Measurements from ENCODE around the gene WEE1. TPM values are rescaled to one million over a fixed set of nuclear protein-coding genes. Genes with fewer than 3 reads are reported as not detected.
A peak's percentile ranks its signal among the peaks of the same experiment; 100 is the strongest.
"Not testable (repeated sequence)": the region's sequence is repeated elsewhere in the genome, so short reads cannot be mapped to it uniquely, and the experiment has no call there.

The WEE1 gene
- total and polyA plus RNA-seq, 10 of the 15 experiments (the other 5 are each of a cell fraction or from before 2014, with no cell fraction given) = 13.8 to 69.5 (median 45.4) TPM

DNA sequence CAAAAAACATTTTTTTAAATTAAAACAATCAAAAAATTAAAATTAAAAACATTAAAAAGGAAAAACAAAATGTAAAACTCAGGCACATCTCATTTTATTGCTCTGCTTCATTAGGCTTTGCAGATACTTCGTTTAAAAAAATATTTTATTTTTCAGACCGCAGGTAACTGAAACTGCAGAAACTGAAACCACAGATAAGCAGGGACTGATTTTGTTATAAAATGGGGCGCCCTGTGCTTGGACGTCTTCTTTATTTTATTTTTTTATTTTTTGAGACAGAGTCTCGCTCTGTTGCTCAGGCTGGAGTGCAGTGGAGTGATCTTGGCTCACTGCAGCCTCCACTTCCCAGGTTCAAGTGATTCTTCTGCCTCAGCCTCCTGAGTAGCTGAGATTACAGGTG lies 24.3 kb upstream of the WEE1 start:
- H3K9ac ChIP-seq (ENCODE audit: control insufficient read depth, insufficient read depth, low read length); FAIRE-seq; H3K79me2 ChIP-seq (ENCODE audit: control insufficient read depth, insufficient read depth, low read length); H3K36me3 ChIP-seq (ENCODE audit: control insufficient read depth in 2 of 2, insufficient read depth in 2 of 2, low read length in 1 of 2); H3K4me1 ChIP-seq (ENCODE audit: control insufficient read depth, insufficient read depth, low read length); H3K27ac ChIP-seq (ENCODE audit: control insufficient read depth, insufficient read depth); H3K4me2 ChIP-seq (ENCODE audit: control insufficient read depth, insufficient read depth); ATAC-seq; H3K9me3 ChIP-seq (replicated peaks; ENCODE audit: control insufficient read depth, insufficient read depth, low read length); H3K27me3 ChIP-seq (replicated peaks in 1 of 2; ENCODE audit: control insufficient read depth in 2 of 2, insufficient read depth in 2 of 2, low read length in 1 of 2); RAD21 ChIA-PET (ENCODE audit: unreplicated experiment); in situ Hi-C loops (cut with MboI); H3K4me3 ChIP-seq; H4K20me1 ChIP-seq (ENCODE audit: control insufficient read depth, insufficient read depth); intact Hi-C loops (cut with micrococcal nuclease; ENCODE audit: unreplicated experiment); BruUV-seq (replicated peaks); DNase-seq (ENCODE audit: low read depth, low spot score); POLR2A ChIA-PET; H2AFZ ChIP-seq (ENCODE audit: control insufficient read depth, low read depth, low read length): not testable (repeated sequence)
- CTCF ChIA-PET = interaction anchor here (1.2 to 5.6 kb wide), 2 partner anchors 15 to 200 kb away, joined by 3 to 28 read pairs; no protein-coding TSS in a partner anchor
- peak; percentile 50; the same call in 1 of the 2 replicates for TF ChIP-seq RUNX3 (IDR thresholded peaks at IDR 0.05; ENCODE audit: low read length)
- 98% methylated on average over 5 of the region's 5 CpGs for WGBS (ENCODE audit: insufficient coverage, insufficient replicate concordance, low lambda C conversion rate, missing lambda C conversion rate)
- SMC1A ChIA-PET (ENCODE audit: uncharacterized antibody, unreplicated experiment) = interaction anchor here (1.3 to 1.4 kb wide), 2 partner anchors 11 to 14 kb away, joined by 4 to 6 read pairs; no protein-coding TSS in a partner anchor

DNA sequence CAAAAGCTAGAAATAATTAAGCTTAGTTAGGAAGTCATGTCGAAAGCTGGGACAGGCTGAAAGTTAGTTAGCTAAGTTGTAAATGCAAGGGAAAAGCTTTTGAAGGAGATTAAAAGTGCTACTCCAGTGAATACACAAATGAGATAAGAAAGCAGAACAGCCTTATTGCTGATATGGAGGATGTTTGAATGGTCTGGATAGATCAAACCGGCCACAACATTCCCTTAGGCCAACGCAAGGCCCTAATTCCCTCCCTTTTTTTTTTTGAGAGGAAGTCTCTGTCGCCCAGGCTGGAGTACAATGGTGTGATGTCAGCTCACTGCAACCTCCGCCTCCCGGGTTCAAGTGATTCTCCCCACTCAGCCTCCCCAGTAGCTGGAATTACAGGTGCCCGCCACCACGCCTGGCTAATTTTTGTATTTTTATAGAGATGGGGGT lies 23.3 kb upstream of the WEE1 start:
- H3K79me2 ChIP-seq (ENCODE audit: control insufficient read depth, insufficient read depth, low read length) = no peaks in the 10 kb centered on the region
- POLR2A ChIA-PET = no interaction called here
- H3K4me2 ChIP-seq (ENCODE audit: control insufficient read depth, insufficient read depth) = no peak overlapping the region
- CTCF ChIA-PET = interaction anchor here (0.9 to 5.6 kb wide), 3 partner anchors 16 to 63 kb away, joined by 3 to 28 read pairs (median 3); no protein-coding TSS in a partner anchor
- FAIRE-seq = no peak
- BruUV-seq (replicated peaks) = no TSS peak
- DNase-seq (ENCODE audit: low read depth, low spot score) = no peak
- H3K9me3 ChIP-seq (replicated peaks; ENCODE audit: control insufficient read depth, insufficient read depth, low read length) = no peaks in the 10 kb centered on the region
- no peak overlapping the region for H3K4me3 ChIP-seq
- RAD21 ChIA-PET (ENCODE audit: unreplicated experiment) = interaction anchor here (1.1 to 1.5 kb wide), 2 partner anchors 16 to 44 kb away, joined by 4 read pairs; no protein-coding TSS in a partner anchor
- H2AFZ ChIP-seq (ENCODE audit: control insufficient read depth, low read depth, low read length) = no peak overlapping the region
- H3K27me3 ChIP-seq (replicated peaks in 1 of 2; ENCODE audit: control insufficient read depth in 2 of 2, insufficient read depth in 2 of 2, low read length in 1 of 2) = no peaks in the 10 kb centered on the region
- H3K4me1 ChIP-seq (ENCODE audit: control insufficient read depth, insufficient read depth, low read length) = 0 out of 2 replicates have a peak, but pooled peaks cover 7% of the 10 kb centered on the region
- ATAC-seq = no peak
- SMC1A ChIA-PET (ENCODE audit: uncharacterized antibody, unreplicated experiment) = interaction anchor here (0.8 to 1.4 kb wide), 4 partner anchors 12 to 51 kb away, joined by 4 to 6 read pairs (median 5); no protein-coding TSS in a partner anchor
- 95% methylated on average over 7 of the region's 8 CpGs for WGBS (ENCODE audit: insufficient coverage, insufficient replicate concordance, low lambda C conversion rate, missing lambda C conversion rate)
- in situ Hi-C loops (cut with MboI) (no loop called here), intact Hi-C loops (cut with micrococcal nuclease; ENCODE audit: unreplicated experiment) (no loop called here)
- no peaks in the 10 kb centered on the region for H4K20me1 ChIP-seq (ENCODE audit: control insufficient read depth, insufficient read depth)
- H3K36me3 ChIP-seq (ENCODE audit: control insufficient read depth in 2 of 2, insufficient read depth in 2 of 2, low read length in 1 of 2) = no peaks in the 10 kb centered on the region
- H3K9ac ChIP-seq (ENCODE audit: control insufficient read depth, insufficient read depth, low read length) = no peak overlapping the region
- H3K27ac ChIP-seq (ENCODE audit: control insufficient read depth, insufficient read depth) = no peak overlapping the region
- no peak for TF ChIP-seq PAX8 (IDR thresholded peaks at IDR 0.05)
- no peak for TF ChIP-seq HDAC2 (IDR thresholded peaks at IDR 0.05)
- TF ChIP-seq, protein P1, sequence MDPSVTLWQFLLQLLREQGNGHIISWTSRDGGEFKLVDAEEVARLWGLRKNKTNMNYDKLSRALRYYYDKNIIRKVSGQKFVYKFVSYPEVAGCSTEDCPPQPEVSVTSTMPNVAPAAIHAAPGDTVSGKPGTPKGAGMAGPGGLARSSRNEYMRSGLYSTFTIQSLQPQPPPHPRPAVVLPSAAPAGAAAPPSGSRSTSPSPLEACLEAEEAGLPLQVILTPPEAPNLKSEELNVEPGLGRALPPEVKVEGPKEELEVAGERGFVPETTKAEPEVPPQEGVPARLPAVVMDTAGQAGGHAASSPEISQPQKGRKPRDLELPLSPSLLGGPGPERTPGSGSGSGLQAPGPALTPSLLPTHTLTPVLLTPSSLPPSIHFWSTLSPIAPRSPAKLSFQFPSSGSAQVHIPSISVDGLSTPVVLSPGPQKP (IDR thresholded peaks at IDR 0.05; ENCODE audit: low read depth, low read length) = no peak
- TF ChIP-seq, protein P2, sequence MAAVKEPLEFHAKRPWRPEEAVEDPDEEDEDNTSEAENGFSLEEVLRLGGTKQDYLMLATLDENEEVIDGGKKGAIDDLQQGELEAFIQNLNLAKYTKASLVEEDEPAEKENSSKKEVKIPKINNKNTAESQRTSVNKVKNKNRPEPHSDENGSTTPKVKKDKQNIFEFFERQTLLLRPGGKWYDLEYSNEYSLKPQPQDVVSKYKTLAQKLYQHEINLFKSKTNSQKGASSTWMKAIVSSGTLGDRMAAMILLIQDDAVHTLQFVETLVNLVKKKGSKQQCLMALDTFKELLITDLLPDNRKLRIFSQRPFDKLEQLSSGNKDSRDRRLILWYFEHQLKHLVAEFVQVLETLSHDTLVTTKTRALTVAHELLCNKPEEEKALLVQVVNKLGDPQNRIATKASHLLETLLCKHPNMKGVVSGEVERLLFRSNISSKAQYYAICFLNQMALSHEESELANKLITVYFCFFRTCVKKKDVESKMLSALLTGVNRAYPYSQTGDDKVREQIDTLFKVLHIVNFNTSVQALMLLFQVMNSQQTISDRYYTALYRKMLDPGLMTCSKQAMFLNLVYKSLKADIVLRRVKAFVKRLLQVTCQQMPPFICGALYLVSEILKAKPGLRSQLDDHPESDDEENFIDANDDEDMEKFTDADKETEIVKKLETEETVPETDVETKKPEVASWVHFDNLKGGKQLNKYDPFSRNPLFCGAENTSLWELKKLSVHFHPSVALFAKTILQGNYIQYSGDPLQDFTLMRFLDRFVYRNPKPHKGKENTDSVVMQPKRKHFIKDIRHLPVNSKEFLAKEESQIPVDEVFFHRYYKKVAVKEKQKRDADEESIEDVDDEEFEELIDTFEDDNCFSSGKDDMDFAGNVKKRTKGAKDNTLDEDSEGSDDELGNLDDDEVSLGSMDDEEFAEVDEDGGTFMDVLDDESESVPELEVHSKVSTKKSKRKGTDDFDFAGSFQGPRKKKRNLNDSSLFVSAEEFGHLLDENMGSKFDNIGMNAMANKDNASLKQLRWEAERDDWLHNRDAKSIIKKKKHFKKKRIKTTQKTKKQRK (IDR thresholded peaks at IDR 0.05; ENCODE audit: low read depth, low read length) = no peak
- TF ChIP-seq ZBED1 (IDR thresholded peaks at IDR 0.05; ENCODE audit: borderline replicate concordance) = no peak
- no peak for TF ChIP-seq CREM (IDR thresholded peaks at IDR 0.05; ENCODE audit: low read depth)
- no peak for TF ChIP-seq MTA3 (IDR thresholded peaks at IDR 0.05; ENCODE audit: borderline replicate concordance, low read length)
- TF ChIP-seq ZNF622 (IDR thresholded peaks at IDR 0.05) = no peak
- TF ChIP-seq RUNX3 (IDR thresholded peaks at IDR 0.05; ENCODE audit: low read length) = no peak
- TF ChIP-seq, protein P3, sequence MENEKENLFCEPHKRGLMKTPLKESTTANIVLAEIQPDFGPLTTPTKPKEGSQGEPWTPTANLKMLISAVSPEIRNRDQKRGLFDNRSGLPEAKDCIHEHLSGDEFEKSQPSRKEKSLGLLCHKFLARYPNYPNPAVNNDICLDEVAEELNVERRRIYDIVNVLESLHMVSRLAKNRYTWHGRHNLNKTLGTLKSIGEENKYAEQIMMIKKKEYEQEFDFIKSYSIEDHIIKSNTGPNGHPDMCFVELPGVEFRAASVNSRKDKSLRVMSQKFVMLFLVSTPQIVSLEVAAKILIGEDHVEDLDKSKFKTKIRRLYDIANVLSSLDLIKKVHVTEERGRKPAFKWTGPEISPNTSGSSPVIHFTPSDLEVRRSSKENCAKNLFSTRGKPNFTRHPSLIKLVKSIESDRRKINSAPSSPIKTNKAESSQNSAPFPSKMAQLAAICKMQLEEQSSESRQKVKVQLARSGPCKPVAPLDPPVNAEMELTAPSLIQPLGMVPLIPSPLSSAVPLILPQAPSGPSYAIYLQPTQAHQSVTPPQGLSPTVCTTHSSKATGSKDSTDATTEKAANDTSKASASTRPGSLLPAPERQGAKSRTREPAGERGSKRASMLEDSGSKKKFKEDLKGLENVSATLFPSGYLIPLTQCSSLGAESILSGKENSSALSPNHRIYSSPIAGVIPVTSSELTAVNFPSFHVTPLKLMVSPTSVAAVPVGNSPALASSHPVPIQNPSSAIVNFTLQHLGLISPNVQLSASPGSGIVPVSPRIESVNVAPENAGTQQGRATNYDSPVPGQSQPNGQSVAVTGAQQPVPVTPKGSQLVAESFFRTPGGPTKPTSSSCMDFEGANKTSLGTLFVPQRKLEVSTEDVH (IDR thresholded peaks at IDR 0.05; ENCODE audit: low read depth, partially characterized antibody) = no peak

All from GM12878 (cell line).